SIG-M5 treated with dmso at 0.1 percent for 504 hours (cell line): ENCODE results near the gene FBLN5.
A peak's percentile ranks its signal among the peaks of the same experiment; 100 is the strongest.

Experiments
- DNase-seq: peaks from one replicate; lab custom pipeline; 2025; ENCODE audit not compliant: unreplicated experiment; lab: John Stamatoyannopoulos, UW

FBLN5 gene

GRCh38 chr14:91947475-91948184 lies at the start of gene FBLN5:
Gene FBLN5 (minus strand): TSS chr14:91947694. CDS start chr14:91947229, 465 bp downstream.
- DNase-seq: no peak

- DNase-seq: peak; percentile 52
These were observed 49.5 kb upstream of the FBLN5 start for GRCh38 chr14:91996948-91997371.

GRCh38 chr14:91987192-91987591 lies 39.7 kb upstream of the FBLN5 start:
- DNase-seq: no peak

- no peak for DNase-seq
These were observed 38.2 kb upstream of the FBLN5 start for GRCh38 chr14:91985521-91986255.

- no peak for DNase-seq
These were observed 37.5 kb upstream of the FBLN5 start for GRCh38 chr14:91985008-91985407.

- no peak for DNase-seq
These were observed 36.1 kb upstream of the FBLN5 start for GRCh38 chr14:91983588-91983987.

GRCh38 chr14:91980157-91980556 lies 32.7 kb upstream of the FBLN5 start:
- peak; percentile 43 for DNase-seq

GRCh38 chr14:91977884-91978283 lies 30.4 kb upstream of the FBLN5 start:
- DNase-seq: no peak

GRCh38 chr14:91975763-91976162 lies 28.3 kb upstream of the FBLN5 start:
- DNase-seq: no peak

- no peak for DNase-seq
These were observed 23.8 kb upstream of the FBLN5 start for GRCh38 chr14:91971188-91971778.

GRCh38 chr14:91968280-91968679 lies 20.8 kb upstream of the FBLN5 start:
- DNase-seq: no peak

- DNase-seq: no peak
These were observed 17.2 kb upstream of the FBLN5 start for GRCh38 chr14:91964724-91965123.

- no peak for DNase-seq
These were observed 16.5 kb upstream of the FBLN5 start for GRCh38 chr14:91964011-91964410.

GRCh38 chr14:91963465-91963864 lies 16.0 kb upstream of the FBLN5 start:
- DNase-seq: no peak

GRCh38 chr14:91961297-91962220 lies 14.1 kb upstream of the FBLN5 start:
- DNase-seq: no peak

GRCh38 chr14:91957876-91958313 lies 10.4 kb upstream of the FBLN5 start:
- DNase-seq: no peak

- DNase-seq: no peak
These were observed 9.1 kb upstream of the FBLN5 start for GRCh38 chr14:91956616-91957015.

GRCh38 chr14:91955168-91955567 lies 7.7 kb upstream of the FBLN5 start:
- DNase-seq: no peak

GRCh38 chr14:91953170-91953985 lies 5.9 kb upstream of the FBLN5 start:
- no peak for DNase-seq
